Adipocyte (in vitro differentiated cells): ENCODE measurements around the gene FANCE.

Experiments
- DNase-seq: peaks from one replicate; pipeline ENCODE4 v3.0.0-alpha.2; 2015; ENCODE audit warnings: low read depth
- H3K27me3 ChIP-seq: replicated peaks from 2 replicates; pipeline ENCODE4 v1.7.0; 2013; ENCODE audit warnings: mild to moderate bottlenecking, low read length, moderate library complexity; ENCODE audit not compliant: control insufficient read depth, insufficient read depth
- H3K36me3 ChIP-seq: 2 replicates; pipeline ENCODE4 v1.7.0; 2013; ENCODE audit warnings: low read length, mild to moderate bottlenecking, moderate library complexity; ENCODE audit not compliant: control insufficient read depth, insufficient read depth, severe bottlenecking
- H3K4me1 ChIP-seq: 2 replicates; pipeline ENCODE4 v1.7.0; 2013; ENCODE audit warnings: mild to moderate bottlenecking, low read length, moderate library complexity; ENCODE audit not compliant: control insufficient read depth, insufficient read depth
- H3K4me3 ChIP-seq: 2 replicates; pipeline ENCODE4 v1.7.0; 2013; ENCODE audit warnings: mild to moderate bottlenecking, low read length, moderate library complexity
- H3K9ac ChIP-seq: 2 replicates; pipeline ENCODE4 v1.7.0; 2013; ENCODE audit warnings: mild to moderate bottlenecking, low read length, moderate library complexity
- H3K9me3 ChIP-seq: 2 replicates; pipeline ENCODE4 v1.7.0; 2013; ENCODE audit warnings: mild to moderate bottlenecking, low read length, moderate library complexity; ENCODE audit not compliant: control insufficient read depth

Gene FANCE

DNA sequence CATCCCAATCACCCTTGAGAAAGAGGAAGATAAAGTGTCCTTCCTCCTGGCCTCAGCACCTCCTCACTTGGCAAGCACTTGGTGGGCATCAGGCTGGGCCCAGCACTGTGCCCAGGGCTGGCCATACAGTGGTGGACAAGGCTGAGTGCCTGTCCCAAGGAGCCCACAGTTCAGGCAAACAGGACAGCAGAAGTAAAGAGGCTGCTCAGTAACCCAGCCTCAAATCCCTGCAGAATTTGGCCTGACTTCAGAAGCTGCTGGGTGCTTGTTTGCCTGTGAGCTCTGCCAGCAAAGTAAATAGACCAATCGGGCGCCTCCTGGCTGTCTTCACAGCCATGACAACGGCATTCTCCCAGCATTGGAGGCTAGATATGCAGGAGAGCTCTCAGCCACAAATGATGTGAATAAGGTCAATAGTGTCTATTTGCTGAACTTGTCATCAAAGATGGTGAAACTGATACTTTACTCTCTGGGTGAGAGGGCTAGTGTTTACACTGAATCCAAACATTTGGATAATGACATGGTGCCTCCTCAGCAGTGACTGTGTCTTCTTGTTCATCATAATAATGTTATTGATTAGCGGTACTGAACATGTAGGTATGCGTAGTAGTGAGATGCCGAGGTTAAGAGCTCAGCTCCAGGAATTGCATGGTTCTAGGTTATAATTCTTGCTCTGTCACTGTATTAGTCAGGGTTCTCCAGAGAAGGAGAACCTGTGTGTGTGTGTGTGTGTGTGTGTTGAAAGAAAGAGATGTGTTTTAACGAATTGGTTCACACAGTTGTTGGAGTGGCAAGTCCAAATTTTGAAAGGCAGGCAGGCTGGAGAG, 36.9 kb upstream of the FANCE start:
- H3K9me3 ChIP-seq, result no peaks in the 10 kb centered on the region
- peaks cover 30% of the 10 kb centered on the region for H3K36me3 ChIP-seq
- peak; percentile 90 for DNase-seq
- no peak overlapping the region for H3K4me3 ChIP-seq
- no peaks in the 10 kb centered on the region for H3K27me3 ChIP-seq
- peaks cover 15% of the 10 kb centered on the region for H3K4me1 ChIP-seq
- H3K9ac ChIP-seq, result no peak overlapping the region

DNA sequence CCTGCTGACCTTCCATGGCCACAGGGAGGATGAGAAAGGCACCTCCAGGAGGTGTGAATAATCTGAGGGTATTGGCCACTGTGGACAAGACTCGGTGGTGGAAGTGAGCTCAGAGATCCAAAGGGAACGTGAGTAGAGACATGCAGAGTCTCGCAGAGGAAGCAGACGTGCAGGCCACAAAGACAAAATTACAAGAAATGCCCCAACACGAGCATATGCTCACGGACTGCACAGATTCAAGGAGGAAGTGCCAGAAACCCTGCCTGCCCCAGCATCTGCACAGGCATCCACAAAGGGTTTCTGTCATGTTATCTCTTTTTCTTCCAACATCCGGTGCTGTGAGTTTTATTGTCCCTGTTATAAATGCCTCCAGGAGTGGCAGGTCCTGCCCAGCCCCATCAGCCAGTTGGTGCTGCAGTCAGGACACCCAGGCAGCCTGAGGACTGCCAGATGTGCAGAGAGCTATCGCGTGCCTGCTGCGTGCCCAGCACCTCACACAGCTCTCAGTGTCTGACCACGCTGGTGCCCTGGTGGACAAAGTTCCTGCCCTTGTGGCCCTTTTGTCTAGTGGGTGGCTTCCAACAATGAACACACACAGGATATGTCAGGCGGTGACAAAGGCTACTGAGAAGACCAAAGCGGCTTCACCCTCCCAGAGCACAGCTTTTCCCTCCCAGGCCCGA, 34.0 kb upstream of the FANCE start:
- Histone ChIP-seq H3K4me1 (peaks cover 15% of the 10 kb centered on the region), H3K4me3 (no peak overlapping the region), H3K27me3 (no peaks in the 10 kb centered on the region), H3K9ac (no peak overlapping the region), H3K36me3 (peaks cover 22% of the 10 kb centered on the region), H3K9me3 (no peaks in the 10 kb centered on the region)
- DNase-seq, result no peak

DNA sequence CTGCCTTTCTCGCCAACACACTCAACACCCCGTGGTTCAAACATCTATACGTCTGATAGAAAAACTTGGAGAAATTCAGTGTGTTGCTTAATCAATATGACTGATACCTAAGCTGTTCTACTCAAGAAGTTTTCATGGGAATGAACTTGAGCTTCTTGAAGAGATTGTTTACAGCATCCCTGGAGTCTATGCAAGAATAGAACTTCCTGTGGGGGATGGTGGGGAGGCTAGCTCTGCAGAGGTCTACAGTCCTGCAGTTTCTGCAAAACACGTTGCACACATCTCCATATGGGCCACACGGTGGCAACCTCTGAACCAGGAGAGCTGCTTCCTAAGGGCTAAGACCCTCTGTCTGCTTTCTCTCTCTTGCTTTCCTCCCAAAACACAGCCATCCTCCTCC, 32.7 kb upstream of the FANCE start:
- no peak overlapping the region for H3K9ac ChIP-seq
- DNase-seq, result peak; percentile 38
- H3K36me3 ChIP-seq, result peaks cover 30% of the 10 kb centered on the region
- no peaks in the 10 kb centered on the region for H3K27me3 ChIP-seq
- no peaks in the 10 kb centered on the region for H3K9me3 ChIP-seq
- no peak overlapping the region for H3K4me3 ChIP-seq
- peaks cover 15% of the 10 kb centered on the region for H3K4me1 ChIP-seq

DNA sequence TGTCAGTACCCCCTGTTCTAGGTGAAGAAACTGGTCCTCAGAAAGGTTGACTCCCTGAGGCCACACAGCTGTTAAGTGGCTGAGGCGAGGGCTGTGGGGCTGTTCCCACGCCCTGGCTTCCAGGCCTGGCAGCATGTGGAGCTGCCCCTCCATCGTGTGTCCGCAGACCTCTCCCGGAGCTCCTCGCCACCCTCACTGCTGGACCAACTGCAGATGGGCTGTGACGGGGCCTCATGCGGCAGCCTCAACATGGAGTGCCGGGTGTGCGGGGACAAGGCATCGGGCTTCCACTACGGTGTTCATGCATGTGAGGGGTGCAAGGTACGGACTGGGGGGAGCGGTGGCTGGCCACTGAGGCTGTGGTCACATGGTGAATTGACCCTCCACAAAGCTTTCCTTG, 32.2 kb upstream of the FANCE start:
- Histone ChIP-seq H3K36me3 (peaks cover 34% of the 10 kb centered on the region), H3K4me3 (no peak overlapping the region), H3K9me3 (no peaks in the 10 kb centered on the region), H3K9ac (no peak overlapping the region), H3K4me1 (peaks cover 11% of the 10 kb centered on the region), H3K27me3 (no peaks in the 10 kb centered on the region)
- DNase-seq, result no peak

DNA sequence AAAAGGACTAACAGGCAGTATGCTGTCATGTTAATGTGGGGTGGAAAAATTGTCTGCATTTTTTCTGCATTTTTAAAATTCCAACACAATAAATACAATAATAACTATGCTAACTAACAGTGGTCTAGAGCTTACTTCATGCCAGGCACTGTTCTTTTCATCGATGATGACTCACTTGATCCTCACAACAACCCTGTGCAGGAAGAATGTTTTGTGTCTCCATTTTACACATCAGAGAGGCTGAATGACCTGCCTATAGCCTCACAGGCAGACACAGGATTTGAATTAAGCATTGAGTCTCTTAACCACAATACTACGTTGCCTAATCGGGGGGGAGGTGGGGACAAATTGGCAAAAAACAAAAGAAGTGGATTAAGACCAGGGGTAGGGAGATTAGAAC, 26.9 kb upstream of the FANCE start:
- peaks cover 10% of the 10 kb centered on the region for H3K4me1 ChIP-seq
- peak overlapping the region; percentile 31 for H3K9ac ChIP-seq
- DNase-seq, result peak; percentile 83
- no peak overlapping the region for H3K4me3 ChIP-seq
- peaks cover 37% of the 10 kb centered on the region for H3K36me3 ChIP-seq
- peaks cover 16% of the 10 kb centered on the region for H3K9me3 ChIP-seq
- H3K27me3 ChIP-seq, result no peaks in the 10 kb centered on the region

DNA sequence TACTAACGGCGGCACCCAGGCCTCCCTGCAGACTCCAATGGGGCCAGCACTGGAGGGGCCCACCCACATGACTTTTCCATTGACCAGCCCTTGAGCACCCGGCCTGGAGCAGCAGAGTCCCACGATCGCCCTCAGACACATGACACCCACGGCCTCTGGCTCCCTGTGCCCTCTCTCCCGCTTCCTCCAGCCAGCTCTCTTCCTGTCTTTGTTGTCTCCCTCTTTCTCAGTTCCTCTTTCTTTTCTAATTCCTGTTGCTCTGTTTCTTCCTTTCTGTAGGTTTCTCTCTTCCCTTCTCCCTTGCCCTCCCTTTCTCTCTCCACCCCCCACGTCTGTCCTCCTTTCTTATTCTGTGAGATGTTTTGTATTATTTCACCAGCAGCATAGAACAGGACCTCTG, 26.1 kb upstream of the FANCE start:
- peaks cover 37% of the 10 kb centered on the region for H3K36me3 ChIP-seq
- DNase-seq, result no peak
- no peak overlapping the region for H3K4me3 ChIP-seq
- H3K27me3 ChIP-seq, result no peaks in the 10 kb centered on the region
- H3K9ac ChIP-seq, result no peak overlapping the region
- peaks cover 10% of the 10 kb centered on the region for H3K4me1 ChIP-seq
- peaks cover 16% of the 10 kb centered on the region for H3K9me3 ChIP-seq

DNA sequence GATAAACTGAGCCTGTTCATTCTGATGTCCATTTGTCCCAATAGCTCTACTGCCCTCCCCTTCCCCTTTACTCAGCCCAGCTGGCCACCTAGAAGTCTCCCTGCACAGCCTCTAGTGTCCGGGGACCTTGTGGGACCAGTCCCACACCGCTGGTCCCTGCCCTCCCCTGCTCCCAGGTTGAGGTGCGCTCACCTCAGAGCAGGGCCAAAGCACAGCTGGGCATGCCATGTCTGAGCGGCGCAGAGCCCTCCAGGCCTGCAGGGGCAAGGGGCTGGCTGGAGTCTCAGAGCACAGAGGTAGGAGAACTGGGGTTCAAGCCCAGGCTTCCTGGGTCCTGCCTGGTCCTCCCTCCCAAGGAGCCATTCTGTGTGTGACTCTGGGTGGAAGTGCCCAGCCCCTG, 24.7 kb upstream of the FANCE start:
- H3K9me3 ChIP-seq, result peaks cover 16% of the 10 kb centered on the region
- no peak overlapping the region for H3K4me3 ChIP-seq
- peaks cover 14% of the 10 kb centered on the region for H3K4me1 ChIP-seq
- H3K9ac ChIP-seq, result no peak overlapping the region
- DNase-seq, result no peak
- H3K27me3 ChIP-seq, result no peaks in the 10 kb centered on the region
- H3K36me3 ChIP-seq, result peaks cover 29% of the 10 kb centered on the region

DNA sequence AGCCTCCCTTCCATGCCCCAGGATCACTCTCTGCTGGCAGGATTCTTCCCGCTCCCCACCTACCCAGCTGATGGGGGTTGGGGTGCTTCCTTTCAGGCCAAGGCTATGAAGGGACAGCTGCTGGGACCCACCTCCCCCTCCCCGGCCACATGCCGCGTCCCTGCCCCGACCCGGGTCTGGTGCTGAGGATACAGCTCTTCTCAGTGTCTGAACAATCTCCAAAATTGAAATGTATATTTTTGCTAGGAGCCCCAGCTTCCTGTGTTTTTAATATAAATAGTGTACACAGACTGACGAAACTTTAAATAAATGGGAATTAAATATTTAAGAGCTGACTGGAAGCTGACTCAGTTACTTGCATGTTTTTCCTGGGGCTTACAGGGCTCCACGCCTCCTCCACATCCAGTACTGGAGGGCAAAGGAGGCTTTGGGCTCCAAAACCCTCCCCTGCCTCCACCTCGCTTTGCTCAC, 24.3 kb upstream of the FANCE start:
- no peak overlapping the region for H3K4me3 ChIP-seq
- no peaks in the 10 kb centered on the region for H3K27me3 ChIP-seq
- H3K36me3 ChIP-seq, result peaks cover 26% of the 10 kb centered on the region
- peaks cover 16% of the 10 kb centered on the region for H3K9me3 ChIP-seq
- peak; percentile 71 for DNase-seq
- no peak overlapping the region for H3K9ac ChIP-seq
- H3K4me1 ChIP-seq, result peaks cover 14% of the 10 kb centered on the region

DNA sequence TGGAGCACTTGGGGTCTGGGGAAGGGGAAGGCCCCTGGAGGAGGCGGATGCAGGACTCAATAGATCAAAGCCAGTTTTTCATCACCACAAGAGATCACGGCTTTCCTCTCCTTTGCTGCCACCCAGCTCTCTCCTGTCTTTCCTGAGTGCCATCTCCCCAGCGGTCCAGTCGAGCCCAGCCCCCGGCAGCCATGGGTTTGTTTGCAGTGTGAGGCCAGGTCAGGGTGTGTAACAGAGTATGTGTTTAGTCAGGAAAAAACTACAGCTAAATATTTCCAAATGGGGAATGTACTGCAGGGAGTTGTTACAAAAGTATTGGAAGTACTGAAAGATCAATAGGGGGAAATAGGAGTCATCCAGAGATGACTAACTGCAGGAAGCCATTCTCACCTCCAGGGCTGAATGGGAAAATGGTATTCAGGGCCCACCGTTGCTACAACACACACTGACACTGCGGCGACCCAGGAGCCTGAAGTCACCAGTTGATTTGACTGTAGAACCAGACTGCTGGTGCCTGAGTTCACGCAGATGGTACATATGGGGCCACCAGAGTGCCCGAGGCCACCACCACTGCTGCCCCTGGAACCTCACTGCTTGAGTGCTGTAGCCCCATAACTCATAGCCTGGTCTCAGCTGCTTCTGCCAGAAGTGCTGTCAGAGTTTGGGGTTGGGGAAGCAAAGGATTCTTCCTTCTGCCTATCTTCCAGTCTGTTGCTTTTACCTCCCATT, 23.6 kb upstream of the FANCE start:
- H3K4me3 ChIP-seq, result no peak overlapping the region
- DNase-seq, result peak; percentile 21

DNA sequence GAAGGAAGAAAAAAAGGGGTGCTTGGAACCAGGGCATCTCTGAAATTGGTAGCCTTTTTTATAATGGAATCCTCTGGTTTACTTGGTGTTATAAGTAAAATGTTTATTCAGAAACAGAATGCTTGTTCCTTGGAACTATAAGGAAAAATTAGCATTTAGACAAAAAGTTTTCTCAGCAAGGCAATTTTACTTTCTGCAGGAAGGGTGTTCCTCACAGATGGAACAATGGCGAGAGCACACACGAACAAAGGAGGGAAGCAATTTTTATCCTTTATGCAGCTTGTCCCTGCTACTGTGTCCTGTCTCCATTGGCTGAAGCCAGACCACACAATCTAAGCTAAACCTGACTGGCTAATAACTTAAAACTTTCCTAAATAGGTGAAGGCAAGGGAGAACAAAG, 22.7 kb upstream of the FANCE start:
- no peak overlapping the region for H3K4me3 ChIP-seq
- peaks cover 16% of the 10 kb centered on the region for H3K36me3 ChIP-seq
- DNase-seq, result no peak
- H3K9me3 ChIP-seq, result peaks cover 16% of the 10 kb centered on the region
- H3K4me1 ChIP-seq, result peaks cover 14% of the 10 kb centered on the region
- no peaks in the 10 kb centered on the region for H3K27me3 ChIP-seq
- no peak overlapping the region for H3K9ac ChIP-seq

More for the DNA sequence above, 23.6 kb upstream of the FANCE start:
- Histone ChIP-seq H3K9ac (no peak overlapping the region), H3K4me1 (peaks cover 14% of the 10 kb centered on the region), H3K9me3 (peaks cover 16% of the 10 kb centered on the region), H3K36me3 (peaks cover 25% of the 10 kb centered on the region), H3K27me3 (no peaks in the 10 kb centered on the region)

DNA sequence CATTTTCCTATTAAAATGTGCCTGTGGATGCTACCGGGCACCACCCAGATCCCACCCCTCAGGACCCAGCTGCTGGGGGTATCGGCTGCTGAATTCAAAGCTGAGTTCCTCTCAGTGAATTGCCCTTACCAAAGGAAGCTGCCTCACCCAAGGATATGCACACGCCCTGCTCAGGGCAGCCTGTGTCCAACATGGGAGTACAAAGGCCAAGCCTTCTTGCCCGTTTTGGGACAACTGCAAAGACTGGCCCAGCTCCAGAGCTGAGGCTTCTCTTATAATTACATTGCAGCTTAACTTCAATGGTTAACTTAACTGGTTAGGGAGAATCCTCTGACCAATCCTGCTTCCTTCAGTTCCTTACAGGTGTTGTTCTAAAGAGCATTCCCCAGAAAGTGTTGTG, 19.8 kb upstream of the FANCE start:
- Histone ChIP-seq H3K36me3 (no peaks in the 10 kb centered on the region), H3K4me1 (peaks cover 13% of the 10 kb centered on the region), H3K9me3 (peaks cover 16% of the 10 kb centered on the region), H3K4me3 (no peak overlapping the region), H3K27me3 (no peaks in the 10 kb centered on the region), H3K9ac (no peak overlapping the region)
- DNase-seq, result no peak
